Muscle of back (tissue), 13 donors: ENCODE measurements around the gene RPA4. TPM values are rescaled to one million over a fixed set of nuclear protein-coding genes. Genes with fewer than 3 reads are reported as not detected.
"Not testable (repeated sequence)": the region's sequence is repeated elsewhere in the genome, so short reads cannot be mapped to it uniquely, and the experiment has no call there.

Experiments used
- DNase-seq, 3 donors: peaks; one replicate each; pipeline versions ENCODE4 v3.0.0 to v3.0.0-alpha.2; 2013
- long read RNA-seq, 9 donors: transcript quantifications; one replicate each; lab custom pipeline, GENCODE V29; 2026
- polyA plus RNA-seq, 10 donors: library from polyadenylated mRNA; unstranded; fragments of 120-200 nt; gene quantifications; one replicate each; pipeline ENCODE4 v1.2.1, GENCODE V29; 2013; ENCODE audit not compliant: insufficient read length in 10 of 10

RPA4 gene
- polyA plus RNA-seq: under 1 TPM in 6 of 10 donors, not detected in 4; 0.11 to 0.21 (median 0.14) TPM
- long read RNA-seq, donor 1: 0 reads
- long read RNA-seq, donor 2: 0 reads
- long read RNA-seq, donor 3: 0 reads
- long read RNA-seq, donor 4: 0 reads
- long read RNA-seq, donor 5: 0 reads
- long read RNA-seq, donor 6: 0 reads
- long read RNA-seq, donor 7, partial matches to known transcripts: 0 of 1 reads
- long read RNA-seq, donor 7, other reads (novel, unspliced or antisense): 0 of 1 reads
- long read RNA-seq, donor 8: 0 reads
- long read RNA-seq, donor 9: 0 reads

- DNase-seq: no peak
These were observed at the start of gene RPA4 for GRCh38 chrX:96883608-96884007. Gene RPA4 (plus strand): TSS chrX:96883908. CDS start chrX:96884311, 403 bp downstream.

GRCh38 chrX:96834137-96834536 is 49.6 kb upstream of the RPA4 start:
- DNase-seq: no peak

GRCh38 chrX:96835660-96836289 is 47.9 kb upstream of the RPA4 start:
- DNase-seq: no peak

GRCh38 chrX:96837808-96838207 is 45.9 kb upstream of the RPA4 start:
- no peak for DNase-seq

GRCh38 chrX:96838537-96838936 is 45.2 kb upstream of the RPA4 start:
- DNase-seq: no peak

GRCh38 chrX:96841325-96841724 is 42.4 kb upstream of the RPA4 start:
- DNase-seq: no peak

GRCh38 chrX:96841866-96842265 is 41.8 kb upstream of the RPA4 start:
- not testable (repeated sequence) for DNase-seq

- DNase-seq: no peak
These were observed 40.1 kb upstream of the RPA4 start for GRCh38 chrX:96843566-96843965.

GRCh38 chrX:96846841-96847240 is 36.9 kb upstream of the RPA4 start:
- DNase-seq: no peak

GRCh38 chrX:96859422-96859821 is 24.3 kb upstream of the RPA4 start:
- not testable (repeated sequence) for DNase-seq

GRCh38 chrX:96861218-96861617 is 22.5 kb upstream of the RPA4 start:
- DNase-seq: no peak

GRCh38 chrX:96861661-96862060 is 22.0 kb upstream of the RPA4 start:
- no peak for DNase-seq

GRCh38 chrX:96884027-96884426 is 319 bp downstream of the RPA4 start:
- no peak for DNase-seq

- no peak for DNase-seq
These were observed 6.0 kb downstream of the RPA4 start for GRCh38 chrX:96889726-96890125.

- DNase-seq: peak; percentile 4 to 26 (median 8)
These were observed 23.0 kb downstream of the RPA4 start for GRCh38 chrX:96906741-96907140.

GRCh38 chrX:96907516-96908272 is 24.0 kb downstream of the RPA4 start:
- peak in 1 of 3 donors; percentile 31 for DNase-seq

GRCh38 chrX:96909291-96909690 is 25.6 kb downstream of the RPA4 start:
- DNase-seq: peak in 1 of 3 donors; percentile 1

GRCh38 chrX:96918864-96919263 is 35.2 kb downstream of the RPA4 start:
- DNase-seq: no peak

- no peak for DNase-seq
These were observed 36.0 kb downstream of the RPA4 start for GRCh38 chrX:96919672-96920071.

GRCh38 chrX:96924581-96924980 is 40.9 kb downstream of the RPA4 start:
- no peak for DNase-seq

GRCh38 chrX:96929036-96929435 is 45.3 kb downstream of the RPA4 start:
- no peak for DNase-seq
